Central memory CD4-positive, alpha-beta T cell (primary cell): Measurements from ENCODE around the gene NACC2.
"Not testable (repeated sequence)": the region's sequence is repeated elsewhere in the genome, so short reads cannot be mapped to it uniquely, and the experiment has no call there.

Source experiments
- DNase-seq: peaks from one replicate; pipeline ENCODE4 v3.0.0; 2022

NACC2 gene

DNA sequence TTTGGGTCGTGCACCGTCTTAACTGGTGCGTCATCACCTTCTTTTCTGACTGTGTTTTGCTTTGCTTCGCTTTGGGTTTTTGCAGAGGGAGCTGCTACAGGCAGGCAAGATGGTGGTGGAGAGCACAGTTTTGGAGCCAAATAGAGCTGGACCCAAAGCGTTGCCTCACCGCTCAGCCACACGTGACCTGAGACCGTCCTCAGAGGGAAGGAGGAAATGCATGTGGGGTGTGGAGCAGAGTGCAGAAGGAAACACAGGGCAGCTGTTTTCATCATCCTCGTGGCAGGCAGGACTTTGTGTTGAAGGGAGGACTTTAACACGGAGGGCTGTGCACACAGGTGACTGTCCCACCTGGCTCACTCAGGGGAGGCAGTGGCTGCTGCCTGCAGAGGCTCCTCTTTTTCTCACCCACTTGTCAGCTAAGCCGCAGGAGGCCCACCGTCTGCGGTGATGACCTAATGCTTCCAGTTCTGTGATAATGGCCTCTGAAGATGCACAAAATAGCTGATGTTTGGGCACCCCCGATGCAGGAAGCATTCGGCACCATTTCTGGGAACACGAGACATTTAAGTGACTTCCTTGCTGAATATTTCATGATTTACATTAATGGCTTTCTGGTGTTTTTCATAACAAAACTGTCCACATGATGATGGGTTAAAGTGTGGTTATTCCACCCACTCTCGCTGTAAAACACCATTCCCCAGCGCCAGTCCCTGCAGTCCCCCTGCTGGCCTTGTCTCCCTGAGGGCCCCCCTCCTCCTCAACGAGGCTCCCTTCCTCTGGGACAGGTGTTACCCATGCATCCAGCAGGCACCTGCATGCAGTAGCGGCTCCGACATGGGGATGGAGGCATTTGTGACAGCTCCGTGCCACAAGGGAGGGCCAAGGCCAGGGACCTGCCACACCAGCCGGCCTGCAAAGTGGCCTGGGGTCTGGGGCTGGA is 121.5 kb downstream of the NACC2 start:
- DNase-seq = no peak

DNA sequence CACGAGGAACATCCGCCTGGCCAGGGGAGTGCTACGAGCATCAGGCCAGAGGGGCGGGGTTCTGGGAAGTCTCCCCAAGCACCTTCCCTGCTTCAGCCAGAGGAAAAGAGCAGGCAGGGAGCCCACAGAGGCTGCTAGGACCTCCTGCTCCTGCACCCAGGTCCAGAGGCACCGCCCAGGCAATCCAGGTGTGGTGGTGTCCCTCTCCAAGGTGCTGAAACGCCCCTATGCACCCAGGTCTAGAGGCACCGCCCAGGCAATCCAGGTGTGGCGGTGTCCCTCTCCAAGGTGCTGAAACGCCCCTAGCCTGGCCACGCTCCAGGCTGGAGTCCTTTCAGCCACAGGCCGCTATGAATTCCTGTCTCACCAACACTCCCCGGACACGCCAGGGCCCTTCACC is 123.2 kb downstream of the NACC2 start:
- peak; percentile 46 for DNase-seq

DNA sequence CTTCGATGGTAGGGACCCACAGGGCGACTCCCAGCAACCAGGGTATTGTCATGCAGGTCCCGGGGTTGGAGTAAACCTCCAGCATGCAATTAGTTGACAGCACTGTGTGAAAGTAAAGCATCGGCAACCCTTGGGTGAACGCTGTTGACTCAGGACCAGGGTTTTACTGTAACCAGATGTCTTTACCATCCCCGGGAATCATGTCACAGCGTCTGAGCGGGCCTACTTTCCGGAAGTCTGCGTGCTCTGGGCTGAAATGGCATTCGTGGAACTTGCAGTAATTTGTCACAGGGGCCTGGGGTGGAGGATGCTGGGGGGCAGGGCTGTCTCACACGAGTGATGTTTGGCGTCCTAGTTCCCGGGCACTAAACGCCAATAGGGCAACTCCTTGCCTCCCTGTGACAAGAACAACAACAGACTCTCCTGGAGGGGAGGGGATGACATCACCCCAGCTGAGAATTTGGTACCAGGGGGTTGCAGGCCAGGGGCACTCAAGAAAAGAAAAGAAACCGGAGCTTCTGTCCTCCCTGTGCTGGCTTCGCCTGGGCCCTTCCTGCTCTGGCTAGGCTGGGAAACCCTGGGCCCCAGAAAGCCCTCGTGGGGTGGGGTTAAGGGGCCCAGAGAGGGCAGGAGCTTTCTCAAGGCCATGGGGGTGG is 123.8 kb downstream of the NACC2 start:
- no peak for DNase-seq

DNA sequence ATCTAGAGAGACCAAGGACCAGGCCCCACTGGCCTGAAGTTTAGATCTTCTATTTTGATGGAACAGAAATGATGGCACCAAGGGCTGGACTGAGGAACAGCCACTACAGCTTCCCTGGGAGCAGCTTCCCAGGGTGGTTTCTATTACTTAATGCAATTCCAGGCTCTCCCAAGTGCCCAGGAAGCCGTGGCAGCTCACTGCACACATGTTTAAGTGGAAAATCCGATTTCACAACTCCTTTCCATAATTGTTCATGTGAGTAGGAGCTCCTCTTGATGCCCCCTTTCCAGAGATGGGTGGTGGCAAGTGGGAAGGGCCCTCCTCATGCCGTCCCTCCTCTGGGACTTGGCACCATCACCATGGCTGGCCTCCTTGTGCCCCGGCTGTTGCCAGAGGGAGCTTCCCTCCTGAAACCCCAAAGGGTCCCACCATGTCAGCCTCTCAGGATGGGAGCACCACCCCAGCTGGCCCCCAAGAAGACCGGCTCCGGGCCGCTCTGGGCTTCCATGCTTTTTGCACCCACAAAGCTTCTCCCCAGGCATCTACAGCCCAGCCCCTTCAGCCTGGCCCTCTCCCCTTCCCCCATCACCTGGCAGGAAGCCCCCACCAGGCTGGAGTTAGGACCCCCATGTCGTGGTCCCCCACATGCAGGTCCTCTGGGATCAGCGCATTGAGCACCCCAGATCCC is 124.8 kb downstream of the NACC2 start:
- no peak for DNase-seq

DNA sequence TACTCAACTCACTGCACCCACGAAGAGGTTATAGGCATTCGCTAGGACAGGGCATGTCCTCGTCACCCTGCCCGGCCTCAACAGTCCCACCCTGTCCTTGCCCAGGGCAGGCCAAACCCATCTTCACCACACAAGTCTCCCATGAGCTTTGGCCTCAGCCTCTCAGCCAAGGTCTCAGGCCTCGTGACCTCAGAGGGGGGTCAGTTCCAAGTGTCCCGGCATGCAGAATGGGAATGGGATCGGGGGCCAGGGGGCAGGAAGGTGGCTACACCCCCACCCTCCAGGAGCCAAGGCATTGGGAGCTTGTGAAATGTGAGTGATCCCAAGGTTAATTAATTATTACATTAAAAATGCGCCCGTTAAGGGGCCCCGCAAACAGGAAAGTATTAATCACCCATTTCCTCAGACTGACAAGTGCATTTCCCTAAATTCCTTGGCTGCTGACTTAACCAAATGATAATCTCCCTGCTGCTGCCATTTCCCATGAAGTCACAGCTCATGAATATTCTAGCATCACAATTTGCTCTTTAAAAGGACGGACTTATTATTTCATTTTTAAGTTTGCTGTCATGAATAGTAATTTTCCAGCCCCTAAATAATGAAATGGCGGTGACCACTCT is 125.9 kb downstream of the NACC2 start:
- no peak for DNase-seq

DNA sequence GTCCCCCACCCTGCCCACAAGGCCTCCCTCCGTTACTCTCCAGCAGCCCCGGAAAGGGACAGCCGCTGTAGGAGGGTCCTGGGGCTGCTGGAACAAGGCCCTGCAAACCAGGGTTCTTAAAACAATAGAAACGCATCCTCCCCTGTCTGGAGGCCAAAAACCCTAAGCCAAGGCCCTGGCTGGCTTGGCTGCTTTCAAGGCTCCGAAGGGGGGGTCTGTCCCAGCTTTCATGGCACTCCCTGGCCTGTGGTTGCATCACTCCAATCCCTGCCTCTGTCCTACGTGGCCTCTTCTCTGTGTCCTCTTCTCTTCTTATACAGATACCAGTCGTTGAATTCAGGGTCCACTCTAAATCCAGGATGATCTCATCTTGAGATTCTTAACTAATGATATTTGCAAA is 126.5 kb downstream of the NACC2 start:
- DNase-seq = no peak

DNA sequence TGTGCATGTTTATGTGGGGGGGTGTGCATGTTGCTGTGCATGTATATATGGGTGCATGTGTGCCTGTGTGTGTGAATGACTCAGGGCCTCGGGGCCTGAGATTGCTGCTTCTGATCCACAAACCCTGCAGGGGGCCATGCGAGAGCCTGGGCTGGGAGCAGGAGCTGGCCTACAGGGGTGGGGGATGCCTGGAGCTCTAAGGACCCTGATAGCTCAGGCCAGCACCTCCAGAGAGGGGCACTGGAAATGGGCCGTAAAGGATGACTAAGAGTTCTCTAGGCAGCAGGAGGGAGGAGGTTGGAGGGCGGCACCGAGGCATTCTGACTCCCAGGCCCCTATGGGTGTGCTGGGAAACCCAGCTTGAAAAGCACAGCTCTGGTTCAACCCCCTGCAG is 127.0 kb downstream of the NACC2 start:
- no peak for DNase-seq

DNA sequence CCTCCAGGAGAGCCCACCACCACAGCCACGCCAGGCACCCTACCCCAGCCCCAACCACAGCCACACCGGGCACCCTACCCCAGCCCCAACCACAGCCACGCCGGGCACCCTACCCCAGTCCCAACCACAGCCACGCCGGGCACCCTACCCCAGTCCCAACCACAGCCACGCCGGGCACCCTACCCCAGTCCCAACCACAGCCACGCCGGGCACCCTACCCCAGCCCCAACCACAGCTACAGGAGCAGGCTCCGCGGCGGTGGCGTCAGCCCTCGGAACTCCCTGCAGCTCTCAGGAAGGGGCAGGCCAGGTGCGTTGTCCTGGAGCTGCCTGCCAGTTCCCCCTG is 128.2 kb downstream of the NACC2 start:
- not testable (repeated sequence) for DNase-seq

DNA sequence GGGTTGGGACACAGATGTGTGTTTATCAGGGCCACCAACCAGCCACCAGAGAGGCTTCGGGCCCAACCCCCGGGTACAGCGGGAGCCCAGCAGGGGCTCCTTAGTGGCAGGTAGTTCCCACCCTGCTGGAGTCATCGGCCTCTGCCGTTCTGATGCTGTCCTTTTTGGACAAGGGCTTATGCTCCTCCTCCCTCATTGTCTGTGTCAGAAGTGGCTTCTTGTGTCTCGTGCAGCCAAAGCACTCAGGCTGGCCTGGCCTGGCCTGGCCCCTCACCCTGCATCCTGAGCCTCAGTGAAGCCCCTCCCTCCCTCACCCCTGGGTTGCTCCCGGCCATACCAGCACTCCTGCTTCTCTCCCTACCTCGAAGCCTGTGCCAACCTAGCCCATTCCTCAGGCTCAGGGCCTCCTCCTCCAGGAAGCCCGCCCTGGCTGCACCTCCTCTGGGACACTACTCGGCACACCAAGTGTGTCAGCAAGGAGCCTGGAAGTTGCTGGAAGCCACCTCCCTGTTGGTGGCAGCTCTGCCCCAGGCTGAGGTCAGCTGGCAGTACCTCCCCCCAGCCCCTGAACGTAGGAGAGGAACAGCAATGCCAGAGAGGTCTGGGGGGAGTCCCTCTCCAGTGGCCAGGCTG is 129.8 kb downstream of the NACC2 start:
- DNase-seq = no peak

DNA sequence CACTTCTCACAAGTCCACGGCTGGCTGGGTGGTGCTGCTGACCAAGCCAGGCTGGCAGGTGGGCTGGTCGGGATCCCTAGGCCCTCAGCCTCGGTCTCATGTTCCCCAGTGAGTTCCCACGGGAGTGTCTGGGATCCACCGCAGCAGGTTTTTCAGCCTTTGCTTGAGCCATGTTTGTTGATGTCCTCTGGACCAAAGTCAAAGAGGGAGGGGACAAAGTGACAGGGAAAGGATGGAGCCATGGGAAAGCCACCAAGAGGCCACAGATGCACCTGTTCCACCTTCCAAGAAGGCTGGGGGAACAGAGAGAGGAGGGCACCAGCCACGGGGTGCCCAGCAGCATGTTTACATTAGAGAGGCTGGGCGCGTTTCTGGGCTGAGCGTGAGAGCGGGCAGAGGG is 131.2 kb downstream of the NACC2 start:
- DNase-seq = no peak

DNA sequence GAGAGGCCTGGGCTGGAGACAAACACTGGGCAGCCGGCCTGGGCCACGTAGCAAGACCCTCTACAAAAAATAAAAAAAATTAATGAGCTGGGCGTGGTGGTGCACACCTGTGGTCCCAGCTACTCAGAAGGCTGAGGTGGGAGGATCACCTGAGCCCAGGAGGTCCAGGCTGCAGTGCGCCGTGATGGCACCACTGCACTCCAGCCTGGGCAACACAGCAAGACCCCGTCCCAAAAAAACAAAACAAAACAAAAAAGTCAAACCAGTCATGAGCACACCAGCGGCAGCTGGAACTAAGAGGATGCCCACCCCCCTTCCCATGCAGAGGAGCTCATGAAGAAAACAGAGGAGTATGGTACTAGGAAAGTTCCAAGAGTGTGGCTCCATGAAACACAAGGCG is 131.8 kb downstream of the NACC2 start:
- no peak for DNase-seq

DNA sequence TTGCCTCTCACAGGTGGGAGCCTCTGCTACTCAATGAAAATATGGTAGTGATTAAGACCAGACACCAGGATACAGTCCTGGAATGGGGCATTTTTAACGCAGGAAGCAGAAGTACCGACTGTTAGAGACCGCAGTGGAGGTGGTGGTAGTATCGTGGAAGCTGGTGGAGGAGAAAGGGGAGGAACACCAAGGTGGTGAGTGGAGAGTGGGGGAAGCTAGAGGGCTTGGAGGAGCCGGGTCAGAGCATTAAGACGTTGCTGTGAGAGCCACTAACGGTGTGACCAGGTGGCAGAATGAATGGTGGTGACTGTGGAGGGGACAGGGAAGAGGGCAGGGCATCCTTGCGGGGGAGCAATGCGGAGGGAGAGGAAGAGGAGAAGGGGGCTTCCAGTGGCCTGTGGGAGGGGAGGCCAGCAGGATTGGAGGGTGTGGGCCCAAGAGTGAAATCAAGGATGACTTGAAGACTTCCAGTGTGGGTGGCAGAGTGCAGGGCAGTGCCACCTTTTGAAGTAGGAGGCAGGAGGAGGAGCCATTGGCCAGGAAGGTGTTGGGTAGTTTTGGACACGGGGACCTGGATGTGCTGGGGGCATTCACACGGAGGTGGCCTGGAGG is 132.3 kb downstream of the NACC2 start:
- DNase-seq = no peak

DNA sequence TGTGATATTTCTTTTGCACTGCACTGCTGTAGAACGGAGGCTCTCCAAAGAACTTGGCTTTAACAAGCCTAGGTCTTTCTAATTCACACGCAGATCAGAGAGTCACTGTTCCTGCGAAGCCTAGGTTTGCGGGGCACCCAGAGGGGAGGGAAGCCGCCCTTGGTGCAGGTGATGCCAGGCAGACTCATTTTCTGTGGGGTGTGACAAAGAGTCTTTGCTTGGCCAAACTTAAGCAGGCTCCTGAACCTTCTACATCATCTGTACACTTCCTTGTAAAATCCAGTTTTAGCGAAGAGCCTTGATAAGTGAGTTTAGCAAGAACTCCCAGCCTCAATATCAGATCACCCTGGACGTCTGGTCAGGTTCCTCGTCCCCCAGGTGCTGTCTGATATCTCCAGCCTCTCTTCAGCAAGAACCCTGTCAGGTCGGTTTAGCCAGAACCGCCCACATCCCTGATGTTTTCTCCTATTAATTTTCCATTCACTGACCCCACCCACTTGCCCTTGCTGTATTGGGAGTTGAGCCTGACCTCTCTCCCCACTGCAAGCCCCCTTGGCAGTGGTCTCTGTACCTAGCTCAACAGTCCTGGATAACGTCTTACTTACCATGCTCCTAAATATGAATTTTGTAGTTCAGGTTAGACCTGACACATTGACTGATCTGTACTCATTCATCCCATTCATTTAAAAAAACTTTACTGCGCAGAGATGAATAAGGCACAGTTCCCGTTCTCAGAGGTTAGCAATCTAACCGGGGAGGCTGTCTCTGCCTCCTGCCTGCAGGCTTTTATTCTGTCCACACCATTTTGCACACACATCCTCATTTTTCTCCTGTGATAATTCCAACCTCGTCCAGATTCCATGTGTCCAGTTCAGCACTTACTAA is 133.0 kb downstream of the NACC2 start:
- no peak for DNase-seq

DNA sequence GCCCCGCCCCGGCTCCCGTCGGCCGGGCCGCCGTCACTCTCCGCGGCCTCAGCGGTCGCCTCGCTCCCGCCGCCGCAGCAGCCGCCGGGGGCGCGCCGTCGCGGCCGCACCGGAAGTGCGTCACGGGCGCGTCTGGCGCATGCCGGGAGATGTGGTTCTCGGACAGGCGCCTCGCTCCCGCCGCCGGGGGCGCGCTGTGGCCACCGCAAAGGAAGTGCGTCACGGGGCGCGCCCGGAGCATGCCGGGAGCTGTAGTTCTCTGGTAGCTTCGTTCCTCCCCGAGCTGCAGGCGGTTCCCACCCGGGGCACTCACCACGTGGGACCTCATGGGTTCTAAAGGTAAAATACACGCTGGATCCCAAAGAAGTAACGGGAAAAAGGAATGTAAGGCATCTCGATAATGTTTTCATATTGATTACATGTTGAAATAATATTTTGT is 133.8 kb downstream of the NACC2 start, which contains the start of gene UBAC1:
Gene UBAC1, minus strand, starts transcription at position 97 of the 439 bp plus-strand sequence. CDS start 211 bp downstream, outside the sequence.
- DNase-seq = peak; percentile 94

DNA sequence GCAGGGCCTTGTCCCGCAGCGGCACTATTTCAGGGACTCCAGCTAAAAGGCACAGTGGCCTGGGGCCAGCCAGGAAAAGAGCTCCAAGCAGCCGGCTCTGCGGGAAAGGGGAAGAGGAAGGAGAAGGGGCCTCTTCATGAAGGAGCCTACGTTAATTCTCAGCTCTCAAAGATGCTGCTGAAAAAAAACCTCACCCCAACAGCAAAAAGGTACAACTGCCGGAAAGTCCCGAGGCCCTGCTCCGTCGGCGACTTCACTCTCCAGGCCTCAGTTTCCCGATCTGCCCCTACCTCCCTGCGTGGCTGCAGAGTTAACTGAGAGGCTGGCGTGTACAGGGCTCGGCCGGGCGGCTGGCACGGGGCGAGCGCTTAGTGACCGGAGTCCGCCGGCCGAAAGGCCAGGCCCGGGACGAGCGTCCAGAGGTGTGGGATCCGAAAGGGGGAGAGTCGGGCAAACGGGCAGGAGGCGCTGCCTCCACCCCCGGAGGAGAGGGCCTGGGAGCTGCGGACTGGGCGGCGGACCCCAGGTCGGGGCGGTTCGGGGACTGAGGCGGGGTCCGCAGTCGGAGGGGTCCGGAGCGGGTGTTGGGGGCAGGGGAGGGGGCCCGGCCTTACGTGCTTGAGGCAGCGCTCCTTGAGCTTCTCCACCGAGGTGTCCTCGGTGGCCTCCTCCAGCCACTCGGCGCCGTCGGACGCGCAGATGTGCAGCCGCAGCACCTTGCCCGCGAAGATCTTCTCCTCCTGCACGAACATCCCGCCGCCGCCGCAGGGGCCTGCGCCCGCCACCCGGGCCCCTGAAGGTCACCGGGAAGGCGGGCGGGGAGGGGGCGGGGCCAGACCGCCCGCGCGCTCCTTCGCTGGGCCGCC is 134.4 kb downstream of the NACC2 start:
- DNase-seq = no peak

DNA sequence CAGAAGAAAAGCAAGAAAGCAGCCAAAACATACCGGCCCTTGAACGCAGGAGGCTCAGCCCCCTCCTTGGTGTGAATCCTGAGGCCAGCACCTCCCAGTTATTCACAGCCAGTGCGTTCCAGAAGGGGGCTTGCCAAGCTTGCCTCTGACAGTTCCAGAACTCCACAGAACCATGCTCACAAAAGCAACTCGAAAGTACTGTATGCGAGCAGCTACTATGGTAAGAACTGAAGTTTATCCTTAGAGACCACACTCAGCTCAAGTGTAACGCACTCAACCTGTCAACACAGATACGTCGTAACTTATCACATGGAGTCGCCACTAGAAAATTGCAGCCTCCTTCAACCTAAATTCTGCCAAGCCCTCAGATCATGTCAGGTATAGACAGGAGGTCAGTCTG is 135.3 kb downstream of the NACC2 start:
- no peak for DNase-seq

DNA sequence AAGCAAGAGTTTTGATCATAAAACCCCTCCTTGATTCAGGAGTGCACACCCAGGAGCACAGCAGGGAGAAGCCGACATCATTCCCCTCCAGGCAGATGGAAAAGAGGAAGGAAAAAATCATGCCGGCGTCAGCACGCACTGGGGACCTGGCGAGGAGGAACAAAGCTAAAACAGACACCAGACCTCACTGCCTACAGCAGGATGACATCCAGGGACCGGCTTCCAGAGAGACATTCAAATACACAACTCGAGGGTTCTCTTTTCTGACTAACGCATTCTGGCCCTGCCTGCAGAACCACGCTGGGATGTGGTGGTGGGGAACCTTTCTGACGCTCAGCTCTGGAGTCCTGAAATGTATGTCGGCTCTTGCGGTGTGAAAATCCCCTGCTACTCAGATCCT is 136.6 kb downstream of the NACC2 start:
- no peak for DNase-seq

DNA sequence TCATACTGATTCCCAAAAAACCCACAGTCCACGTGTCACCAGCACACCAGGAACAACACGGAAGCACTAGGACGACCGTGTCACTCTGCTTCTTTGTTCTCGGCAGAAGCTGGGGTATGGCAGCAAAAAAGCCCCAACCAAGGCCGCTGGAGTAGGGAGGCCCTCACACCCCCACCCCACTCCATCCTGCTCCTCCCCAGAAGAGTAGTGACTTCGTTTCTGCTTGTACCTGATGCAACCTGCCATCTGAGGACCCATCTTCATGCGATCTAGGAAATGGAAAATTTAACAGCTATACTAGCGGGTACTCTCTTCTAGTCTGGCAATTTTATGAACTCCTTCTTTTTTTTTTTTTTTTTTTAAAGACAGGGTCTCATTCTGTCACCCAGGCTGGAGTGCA is 137.7 kb downstream of the NACC2 start:
- DNase-seq = no peak

DNA sequence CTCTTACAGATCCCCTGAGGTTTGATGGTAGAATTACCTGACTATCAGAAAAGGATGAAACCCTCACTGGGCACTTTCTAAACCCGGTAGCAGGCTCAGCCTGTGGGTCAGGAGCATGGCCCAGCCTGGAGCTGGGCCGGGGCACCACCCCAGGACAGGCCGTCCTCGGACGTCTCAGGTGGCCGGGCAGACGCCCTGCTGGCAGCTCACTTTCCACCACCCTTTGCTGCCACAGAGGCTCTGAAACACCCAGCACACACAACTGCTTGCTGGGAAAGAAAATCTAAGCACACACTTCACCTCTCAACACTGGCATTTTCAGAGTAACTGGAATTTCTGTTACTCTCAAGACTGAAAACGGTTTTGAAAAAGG is 138.3 kb downstream of the NACC2 start:
- no peak for DNase-seq
